COLO829 (cell line): ENCODE data around the gene YJU2.
"Not testable (repeated sequence)": the region's sequence is repeated elsewhere in the genome, so short reads cannot be mapped to it uniquely, and the experiment has no call there.

Source experiments
- DNase-seq: peaks from one replicate; pipeline ENCODE4 v3.0.0; 2012; ENCODE audit warnings: low spot score

Gene YJU2

GRCh38 chr19:4229179-4229931 lies 17.5 kb upstream of the YJU2 start, which contains the start of gene EBI3:
Gene EBI3, plus strand, starts transcription at chr19:4229523. Its CDS starts 28 bp downstream, at chr19:4229551.
- no peak for DNase-seq

GRCh38 chr19:4230237-4230636 lies 16.6 kb upstream of the YJU2 start:
- DNase-seq = not testable (repeated sequence)

DNA sequence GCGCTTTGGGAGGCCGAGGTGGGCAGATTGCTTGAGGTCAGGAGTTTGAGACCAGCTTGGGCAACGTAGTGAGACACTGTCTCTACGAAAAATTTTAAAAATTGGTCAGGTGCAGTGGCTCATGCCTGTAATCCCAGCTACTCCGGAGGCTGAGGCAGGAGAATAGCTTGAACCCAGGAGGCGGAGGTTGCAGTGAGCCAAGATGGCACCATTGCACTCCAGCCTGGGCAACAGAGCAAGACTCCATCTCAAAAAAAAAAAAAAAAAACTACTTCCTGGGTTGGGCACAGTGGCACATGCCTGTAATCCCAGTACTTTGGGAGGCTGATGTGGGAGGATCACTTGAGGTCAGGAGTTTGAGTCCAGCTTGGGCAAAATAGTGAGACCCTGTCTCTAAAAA lies 15.4 kb upstream of the YJU2 start:
- not testable (repeated sequence) for DNase-seq

DNA sequence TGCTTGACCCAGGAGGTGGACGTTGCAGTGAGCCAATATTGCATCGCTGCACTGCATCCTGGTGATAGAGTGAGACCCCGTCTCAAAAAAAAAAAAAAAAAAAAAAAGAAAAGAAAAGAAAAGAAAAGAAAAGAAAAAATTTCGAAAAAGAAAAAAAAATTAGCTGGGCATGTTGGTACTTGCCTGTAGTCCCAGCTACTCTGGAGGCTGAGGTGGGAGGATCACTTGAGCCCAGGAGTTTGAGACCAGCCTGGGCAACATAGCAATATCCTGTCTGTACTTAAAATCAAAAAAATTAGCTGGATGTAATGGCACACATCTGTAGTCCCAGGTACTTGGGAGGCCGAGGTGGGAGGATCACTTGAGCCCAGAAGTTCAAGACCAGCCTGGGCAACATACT lies 14.7 kb upstream of the YJU2 start:
- not testable (repeated sequence) for DNase-seq

DNA sequence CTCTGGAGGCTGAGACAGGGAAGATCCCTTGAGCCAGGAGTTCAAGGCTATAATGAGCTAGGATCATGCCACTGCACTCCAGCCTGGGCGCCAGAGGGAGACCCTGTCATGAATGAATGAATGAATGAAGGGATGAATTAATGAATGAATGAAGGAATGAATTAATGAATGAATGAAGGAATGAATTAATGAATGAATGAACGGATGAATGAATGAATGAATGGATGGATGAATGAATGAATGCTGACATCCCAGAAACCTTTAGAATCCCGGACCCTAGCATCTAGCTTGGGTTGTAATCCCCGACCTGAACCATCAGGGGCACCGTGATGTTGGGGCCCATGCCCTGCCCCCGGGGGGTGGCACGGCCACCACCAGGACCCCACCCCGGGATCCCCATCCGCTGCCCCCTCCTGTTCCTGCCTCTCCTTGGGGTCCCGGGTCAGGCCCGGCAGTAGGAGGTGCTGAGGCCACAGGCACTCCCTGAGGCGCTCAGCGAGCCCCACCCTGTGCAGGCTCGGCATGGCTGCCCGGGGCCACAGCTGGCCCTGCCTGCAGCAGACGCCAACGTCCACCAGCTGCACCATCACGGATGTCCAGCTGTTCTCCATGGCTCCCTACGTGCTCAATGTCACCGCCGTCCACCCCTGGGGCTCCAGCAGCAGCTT lies 14.1 kb upstream of the YJU2 start:
- DNase-seq = no peak

GRCh38 chr19:4233282-4233853 lies 13.5 kb upstream of the YJU2 start:
- DNase-seq = no peak

- no peak for DNase-seq
Measured at GRCh38 chr19:4234142-4234861, 12.6 kb upstream of the YJU2 start.

DNA sequence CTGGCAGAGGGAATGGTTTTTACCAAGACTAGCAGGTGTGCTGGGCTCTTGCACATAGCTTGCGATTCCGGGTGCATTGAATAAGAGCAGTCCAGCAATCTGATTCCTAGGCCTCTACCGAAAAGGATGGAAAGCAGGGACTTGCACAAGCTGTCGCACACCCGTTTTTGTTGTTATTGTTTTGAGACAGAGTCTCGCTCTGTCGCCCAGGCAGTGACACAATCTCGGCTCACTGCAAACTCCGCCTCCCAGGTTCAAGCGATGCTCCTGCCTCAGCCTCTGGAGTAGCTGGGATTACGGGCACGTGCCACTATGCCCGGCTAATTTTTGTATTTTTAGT lies 12.0 kb upstream of the YJU2 start:
- no peak for DNase-seq

DNA sequence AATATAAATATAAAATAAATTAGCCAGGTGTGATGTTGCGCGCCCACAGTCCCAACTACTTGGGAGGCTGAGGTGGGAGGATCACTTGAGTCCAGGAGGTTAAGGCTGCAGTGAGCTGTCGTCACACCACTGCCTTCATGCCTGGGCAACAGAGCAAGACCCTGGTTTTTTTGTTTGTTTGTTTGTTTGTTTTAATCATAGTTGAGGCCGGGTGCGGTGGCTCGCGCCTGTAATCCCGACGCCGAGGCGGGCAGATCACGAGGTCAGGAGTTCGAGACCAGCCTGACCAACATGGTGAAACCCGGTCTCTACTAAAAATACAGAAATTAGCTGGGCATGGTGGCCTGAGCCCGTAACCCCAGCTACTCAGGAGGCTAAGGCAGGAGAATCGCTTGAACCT lies 9.4 kb upstream of the YJU2 start:
- DNase-seq = not testable (repeated sequence)

DNA sequence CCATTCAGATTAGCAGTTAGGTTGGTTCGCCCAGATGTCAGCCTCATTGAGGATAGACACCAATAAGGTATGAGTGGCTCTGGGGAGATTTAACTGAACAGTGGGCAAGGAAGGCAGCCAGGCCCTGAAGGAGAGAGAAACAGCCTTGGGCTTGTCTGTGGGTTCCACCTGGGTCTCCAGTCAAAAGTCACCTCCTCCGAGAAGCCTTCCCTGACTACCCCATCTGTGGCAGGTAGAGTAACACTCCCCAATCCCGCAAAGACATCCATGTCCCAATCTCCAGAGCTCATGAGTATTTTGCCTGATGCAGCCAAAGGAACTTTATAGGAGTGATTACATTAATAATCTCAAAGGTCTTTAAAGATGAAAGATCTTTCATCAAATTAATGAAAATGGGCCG lies 8.0 kb upstream of the YJU2 start:
- no peak for DNase-seq

DNA sequence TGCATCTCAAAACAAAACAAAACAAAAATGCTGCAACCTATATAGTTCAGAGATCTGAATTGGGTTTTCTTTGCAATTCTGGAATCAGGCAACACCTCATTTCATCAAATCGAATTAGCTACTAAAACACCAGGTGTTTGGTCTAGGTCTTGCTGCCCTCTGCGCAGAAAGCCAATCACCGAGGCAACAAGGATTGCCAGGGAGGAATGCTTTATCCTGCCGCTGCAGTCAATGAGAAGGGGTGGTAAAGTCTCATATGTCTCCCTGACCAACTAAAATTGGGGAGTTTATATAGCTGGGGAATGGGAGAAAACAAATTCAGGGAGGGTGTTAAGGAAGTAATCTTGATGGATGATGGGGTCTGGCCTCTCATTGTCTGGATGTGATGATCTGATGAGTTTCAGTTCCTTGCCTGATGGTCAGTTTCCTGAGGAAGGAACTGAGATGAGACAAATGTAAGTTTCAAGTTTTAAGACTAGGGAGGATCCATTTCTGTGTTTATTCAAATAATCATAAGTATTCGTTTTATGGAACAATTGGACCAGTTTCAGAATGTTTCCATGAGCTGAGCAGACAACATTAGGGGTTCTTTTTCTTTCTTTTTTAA lies 5.0 kb upstream of the YJU2 start:
- DNase-seq = no peak

- DNase-seq = not testable (repeated sequence)
Measured at GRCh38 chr19:4245938-4246337, 942 bp upstream of the YJU2 start.

DNA sequence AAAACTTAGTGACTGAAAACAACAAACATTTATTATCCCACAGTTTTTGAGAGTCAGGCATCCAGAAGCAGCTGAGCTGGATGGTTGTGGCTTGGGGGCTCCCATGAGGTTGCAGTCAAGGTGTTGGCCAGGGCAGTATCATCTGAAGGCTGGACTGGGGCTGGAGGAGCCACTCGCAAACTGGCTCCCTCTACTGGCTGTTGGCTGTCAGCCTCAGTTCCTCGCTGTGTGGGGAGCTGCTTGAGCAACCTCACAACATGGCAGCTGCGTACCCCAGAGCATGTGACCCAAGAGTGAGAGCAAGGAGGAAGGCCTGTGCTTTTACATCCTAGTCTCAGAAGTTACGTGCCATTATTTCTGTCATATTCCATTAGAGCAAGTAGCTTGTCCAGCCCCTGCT lies 9.7 kb downstream of the YJU2 start:
- no peak for DNase-seq

DNA sequence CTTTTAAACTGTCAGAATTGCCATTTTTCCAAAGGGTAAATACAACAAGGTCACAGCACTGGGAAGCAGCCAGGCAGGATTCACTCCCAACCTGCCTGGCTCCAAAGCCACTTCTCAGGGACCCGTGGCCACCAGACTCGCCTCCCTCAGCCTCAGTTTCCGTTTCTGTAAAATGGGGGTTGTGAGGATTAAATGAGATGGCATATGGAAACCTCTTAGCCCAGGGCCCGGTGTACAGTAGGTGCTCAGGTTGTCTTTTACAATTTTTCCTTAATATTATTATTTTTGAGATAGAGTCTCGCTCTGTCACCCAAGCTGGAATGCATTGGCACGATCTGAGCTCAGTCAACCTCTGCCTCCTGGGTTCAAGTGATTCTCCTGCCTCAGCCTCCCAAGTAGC lies 10.1 kb downstream of the YJU2 start:
- DNase-seq = no peak

- DNase-seq = no peak
Measured at GRCh38 chr19:4258181-4258580, 11.3 kb downstream of the YJU2 start.

DNA sequence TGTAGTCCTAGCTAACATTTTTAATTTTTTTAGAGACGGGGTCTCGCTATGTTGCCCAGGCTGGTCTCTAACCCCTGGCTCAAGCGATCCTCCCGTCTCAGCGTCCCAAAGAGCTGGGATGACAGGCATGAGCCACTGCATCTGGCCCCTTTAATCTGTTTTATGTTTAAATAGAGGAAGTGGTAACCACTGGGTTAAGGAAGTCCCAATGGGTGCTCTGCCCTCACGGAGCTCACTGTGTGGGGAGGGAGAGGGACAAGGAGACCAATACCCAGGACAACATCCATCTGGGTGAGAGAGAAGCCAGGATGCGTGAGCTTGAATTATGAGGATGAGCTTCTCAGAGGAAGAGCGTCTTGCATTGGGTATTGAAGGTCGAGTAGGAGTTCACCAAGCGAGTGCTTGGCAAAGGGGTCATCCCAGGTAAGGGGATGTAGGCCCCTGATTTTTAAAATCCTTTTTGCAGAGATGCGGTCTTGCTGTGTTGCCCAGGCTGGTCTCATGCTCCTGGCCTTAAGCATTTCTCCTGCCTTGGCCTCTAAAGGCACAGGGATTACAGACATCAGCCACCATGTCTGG lies 13.8 kb downstream of the YJU2 start:
- DNase-seq = no peak

- no peak for DNase-seq
Measured at GRCh38 chr19:4264812-4265211, 17.9 kb downstream of the YJU2 start.

- DNase-seq = no peak
Measured at GRCh38 chr19:4266253-4267000, 19.5 kb downstream of the YJU2 start.

GRCh38 chr19:4267101-4267900 lies 20.4 kb downstream of the YJU2 start:
- no peak for DNase-seq
